ENCODE results near the gene IL27RA.

IL27RA gene

GRCh38 chr19:14088634-14089411, 57.3 kb downstream of the IL27RA start:
- peak overlapping the region; percentile 80 for H3K4me3 ChIP-seq
- H3K27ac ChIP-seq, result no peak overlapping the region
- TF ChIP-seq EZH2 (IDR thresholded peaks at IDR 0.05) (no peak), FOXP2 (optimal IDR thresholded peaks at IDR 0.05; ENCODE audit: control extremely low read depth, extremely low read length, insufficient read depth) (no peak), POLR2AphosphoS5 (IDR thresholded peaks at IDR 0.05; ENCODE audit: borderline replicate concordance, low read depth, low read length) (no peak)
- H3K36me3 ChIP-seq (ENCODE audit: insufficient read depth, low read length), result peaks cover 22% of the 10 kb centered on the region
- peak overlapping the region; percentile 33 for H3K9ac ChIP-seq (ENCODE audit: insufficient read length)
- 0 out of 2 replicates have a peak, but pooled peaks cover 5% of the 10 kb centered on the region for H3K9me3 ChIP-seq (ENCODE audit: low read depth, low read length)
- no peak for DNase-seq (ENCODE audit: low read depth, low spot score)

- peak overlapping the region; percentile 80 for H3K4me3 ChIP-seq
- H3K27ac ChIP-seq, result no peak overlapping the region
- peak overlapping the region; percentile 33 for H3K9ac ChIP-seq (ENCODE audit: insufficient read length)
- H3K9me3 ChIP-seq (ENCODE audit: low read depth, low read length), result 0 out of 2 replicates have a peak, but pooled peaks cover 5% of the 10 kb centered on the region
- no peak for DNase-seq (ENCODE audit: low read depth, low spot score)
- peaks cover 22% of the 10 kb centered on the region for H3K36me3 ChIP-seq (ENCODE audit: insufficient read depth, low read length)
- TF ChIP-seq EZH2 (IDR thresholded peaks at IDR 0.05) (no peak), FOXP2 (optimal IDR thresholded peaks at IDR 0.05; ENCODE audit: control extremely low read depth, extremely low read length, insufficient read depth) (no peak), POLR2AphosphoS5 (IDR thresholded peaks at IDR 0.05; ENCODE audit: borderline replicate concordance, low read depth, low read length) (no peak)
Measured at GRCh38 chr19:14089412-14089661, 57.8 kb downstream of the IL27RA start.

DNA sequence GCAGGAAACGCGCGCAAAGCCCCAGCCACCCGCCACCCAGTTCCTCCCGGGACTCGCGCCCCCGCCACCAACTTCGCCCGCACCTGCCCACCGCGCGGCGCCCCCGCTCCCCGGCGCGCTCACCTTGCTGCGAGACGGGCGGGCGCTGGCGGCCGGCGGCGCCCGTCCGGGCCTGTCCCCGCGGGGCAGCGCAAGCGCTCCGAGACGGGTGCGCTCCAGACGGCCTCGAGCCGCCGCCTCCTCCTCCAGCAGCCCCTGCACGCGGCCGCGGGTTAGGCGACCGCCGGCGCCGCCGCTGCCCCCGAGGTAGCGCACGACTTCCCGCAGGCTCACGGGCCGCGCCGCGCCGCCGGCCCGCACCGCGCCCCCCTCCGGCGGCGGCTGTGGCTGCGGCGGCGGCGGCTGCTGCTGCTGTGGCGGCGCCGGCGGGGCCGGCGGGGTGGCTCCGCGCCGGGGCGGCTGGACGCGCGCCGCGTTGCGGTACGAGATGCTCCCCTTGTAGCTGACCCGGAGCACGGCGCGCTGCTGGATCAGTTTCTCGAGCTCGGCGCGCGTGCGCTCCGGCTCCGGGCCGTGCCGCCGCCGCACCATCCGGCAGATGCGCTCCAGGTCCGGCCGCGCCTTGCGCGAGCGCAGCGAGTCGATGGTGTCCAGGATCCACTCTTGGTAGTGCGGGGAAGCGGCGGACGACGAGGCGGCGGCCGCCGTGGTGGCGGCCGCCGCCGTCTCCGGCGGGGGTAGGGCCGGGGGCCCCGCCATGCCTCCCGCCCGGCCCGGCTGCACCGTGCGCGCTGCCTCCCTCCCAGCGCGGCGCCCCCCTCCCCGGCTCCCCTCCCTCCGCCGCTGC, 58.3 kb downstream of the IL27RA start:
- Histone ChIP-seq H3K4me3 (peak overlapping the region; percentile 80), H3K9me3 (ENCODE audit: low read depth, low read length) (0 out of 2 replicates have a peak, but pooled peaks cover 5% of the 10 kb centered on the region), H3K27ac (peak overlapping the region; percentile 50; the same call in 1 of the 2 replicates), H3K36me3 (ENCODE audit: insufficient read depth, low read length) (peaks cover 22% of the 10 kb centered on the region), H3K9ac (ENCODE audit: insufficient read length) (peak overlapping the region; percentile 33)
- DNase-seq (ENCODE audit: low read depth, low spot score), result no peak
- TF ChIP-seq FOXP2 (optimal IDR thresholded peaks at IDR 0.05; ENCODE audit: control extremely low read depth, extremely low read length, insufficient read depth), result no peak
- no peak for TF ChIP-seq POLR2AphosphoS5 (IDR thresholded peaks at IDR 0.05; ENCODE audit: borderline replicate concordance, low read depth, low read length)
- TF ChIP-seq EZH2 (IDR thresholded peaks at IDR 0.05), result no peak

DNA sequence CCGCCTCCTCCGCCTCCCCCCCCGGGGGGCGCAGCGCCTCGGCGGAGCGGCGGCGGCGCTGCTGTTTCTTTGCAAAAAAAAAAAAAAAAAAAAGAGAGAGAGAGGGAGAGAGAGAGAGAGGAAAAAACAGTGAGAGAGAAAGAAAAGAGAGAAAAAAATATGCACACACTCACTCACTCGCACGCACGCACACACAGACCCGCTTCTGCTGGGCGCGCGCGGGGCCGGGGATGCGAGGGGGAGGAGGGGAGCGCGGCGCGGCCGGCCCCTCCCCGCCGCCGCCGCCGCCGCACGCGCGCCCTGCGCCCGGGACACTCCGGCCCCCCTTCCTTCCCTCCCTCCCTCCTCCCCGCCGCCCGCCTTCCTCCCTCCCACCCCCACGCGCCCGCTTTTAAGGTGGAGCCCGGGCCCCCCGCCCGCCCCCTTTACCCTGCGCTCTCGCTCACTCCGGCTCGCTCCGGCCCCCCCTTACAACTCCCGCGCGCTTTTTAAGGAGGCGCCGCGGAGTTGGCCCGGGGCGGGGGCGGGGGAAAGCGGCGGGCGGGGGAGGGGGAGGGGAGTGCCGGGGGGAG, 59.0 kb downstream of the IL27RA start, which contains the start of gene SAMD1:
Gene SAMD1 (minus strand): TSS at position 243 of the 572 bp plus-strand sequence.
- no peak for TF ChIP-seq POLR2AphosphoS5 (IDR thresholded peaks at IDR 0.05; ENCODE audit: borderline replicate concordance, low read depth, low read length)
- no peak for TF ChIP-seq EZH2 (IDR thresholded peaks at IDR 0.05)
- no peak for TF ChIP-seq FOXP2 (optimal IDR thresholded peaks at IDR 0.05; ENCODE audit: control extremely low read depth, extremely low read length, insufficient read depth)
- peak within 1 kb of the TSS; percentile 74 for H3K27ac ChIP-seq
- peaks cover 22% of the 10 kb centered on the region for H3K36me3 ChIP-seq (ENCODE audit: insufficient read depth, low read length)
- peak within 1 kb of the TSS; percentile 69 for H3K9ac ChIP-seq (ENCODE audit: insufficient read length)
- H3K4me3 ChIP-seq, result peak within 1 kb of the TSS; percentile 82
- 0 out of 2 replicates have a peak, but pooled peaks cover 5% of the 10 kb centered on the region for H3K9me3 ChIP-seq (ENCODE audit: low read depth, low read length)
- DNase-seq (ENCODE audit: low read depth, low spot score), result no peak

DNA sequence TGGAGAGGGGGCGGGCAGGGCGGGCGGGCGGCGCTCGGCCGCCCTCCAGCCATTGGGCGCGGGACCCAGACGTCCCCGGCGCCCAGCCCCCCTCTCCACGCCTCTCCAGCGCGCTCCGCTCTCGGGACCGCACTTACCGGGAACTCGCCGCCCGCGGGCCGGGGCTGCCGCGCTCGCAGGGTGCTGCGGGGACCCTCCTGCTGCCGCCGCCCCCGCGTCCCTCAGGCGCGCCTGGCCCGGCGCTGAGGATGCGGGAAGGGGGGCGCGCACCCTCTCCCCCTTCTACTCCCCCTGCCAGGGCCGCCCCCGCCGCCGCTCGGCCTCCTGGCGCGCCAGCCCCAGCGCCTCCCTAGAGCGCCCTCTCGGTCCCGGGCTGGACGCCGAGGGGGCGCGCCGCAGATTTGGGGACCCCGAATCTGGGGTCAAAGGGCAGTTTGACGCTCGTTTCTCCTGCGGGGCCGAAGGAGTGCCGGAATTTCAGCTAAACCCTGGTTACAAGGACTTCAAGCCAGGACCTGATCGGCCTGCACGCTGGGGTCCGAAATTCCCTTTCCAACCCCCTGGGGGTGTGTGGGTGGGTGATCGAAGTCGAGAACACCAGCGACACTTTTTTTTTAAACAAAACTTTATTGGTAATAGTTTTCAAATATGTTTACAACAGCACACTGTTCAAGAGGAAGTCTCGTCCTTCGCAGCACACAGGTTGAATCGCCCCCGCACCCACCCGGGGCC, 59.7 kb downstream of the IL27RA start:
- DNase-seq (ENCODE audit: low read depth, low spot score), result no peak
- peaks cover 22% of the 10 kb centered on the region for H3K36me3 ChIP-seq (ENCODE audit: insufficient read depth, low read length)
- peak overlapping the region; percentile 74 for H3K27ac ChIP-seq
- H3K9ac ChIP-seq (ENCODE audit: insufficient read length), result peak overlapping the region; percentile 69
- H3K9me3 ChIP-seq (ENCODE audit: low read depth, low read length), result 0 out of 2 replicates have a peak, but pooled peaks cover 5% of the 10 kb centered on the region
- TF ChIP-seq FOXP2 (optimal IDR thresholded peaks at IDR 0.05; ENCODE audit: control extremely low read depth, extremely low read length, insufficient read depth), result no peak
- peak; percentile 5; the same call in 1 of the 2 replicates for TF ChIP-seq POLR2AphosphoS5 (IDR thresholded peaks at IDR 0.05; ENCODE audit: borderline replicate concordance, low read depth, low read length)
- H3K4me3 ChIP-seq, result peak overlapping the region; percentile 82

- DNase-seq (ENCODE audit: low read depth, low spot score), result no peak
- H3K27ac ChIP-seq, result peak overlapping the region; percentile 74
- peaks cover 22% of the 10 kb centered on the region for H3K36me3 ChIP-seq (ENCODE audit: insufficient read depth, low read length)
- H3K9me3 ChIP-seq (ENCODE audit: low read depth, low read length), result 0 out of 2 replicates have a peak, but pooled peaks cover 5% of the 10 kb centered on the region
- peak overlapping the region; percentile 69 for H3K9ac ChIP-seq (ENCODE audit: insufficient read length)
- TF ChIP-seq POLR2AphosphoS5 (IDR thresholded peaks at IDR 0.05; ENCODE audit: borderline replicate concordance, low read depth, low read length) (no peak), EZH2 (IDR thresholded peaks at IDR 0.05) (no peak), FOXP2 (optimal IDR thresholded peaks at IDR 0.05; ENCODE audit: control extremely low read depth, extremely low read length, insufficient read depth) (no peak)
- peak overlapping the region; percentile 82 for H3K4me3 ChIP-seq
Measured at GRCh38 chr19:14091813-14092462, 60.4 kb downstream of the IL27RA start.

DNA sequence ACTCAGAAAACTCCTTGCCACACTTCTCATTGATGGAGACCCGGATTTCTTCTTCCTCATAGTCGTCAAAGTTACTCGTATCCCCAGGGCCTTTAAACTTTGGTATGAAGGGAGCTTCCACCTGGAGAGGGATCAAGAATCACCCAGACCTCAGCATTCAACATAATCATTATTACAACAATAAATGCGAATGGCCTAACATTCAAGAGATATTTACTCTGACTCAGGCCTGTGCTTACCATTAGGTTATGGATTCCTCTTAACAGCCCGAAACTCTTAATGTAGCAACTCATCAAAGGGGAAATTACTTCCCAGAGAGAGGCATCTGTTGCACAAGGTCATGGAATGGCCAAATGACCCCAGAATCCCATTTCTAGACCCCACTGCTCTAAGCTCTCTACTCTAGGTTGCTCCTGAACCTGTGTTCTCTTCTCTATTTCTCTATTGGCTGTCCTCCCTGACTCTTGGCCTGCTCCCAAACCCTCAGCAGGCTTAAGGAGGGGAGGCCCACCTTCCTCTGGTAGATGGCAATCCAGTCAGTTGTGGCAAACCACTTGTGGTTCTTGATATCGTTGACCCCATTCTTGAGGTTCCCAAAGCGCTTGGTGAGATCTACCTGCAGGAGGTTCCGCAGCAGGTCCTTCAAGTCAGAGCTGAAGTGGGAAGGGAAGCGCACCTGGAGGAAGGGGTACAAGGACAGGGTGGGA, 61.7 kb downstream of the IL27RA start:
- Histone ChIP-seq H3K9me3 (ENCODE audit: low read depth, low read length) (0 out of 2 replicates have a peak, but pooled peaks cover 5% of the 10 kb centered on the region), H3K9ac (ENCODE audit: insufficient read length) (no peak overlapping the region), H3K36me3 (ENCODE audit: insufficient read depth, low read length) (peaks cover 13% of the 10 kb centered on the region), H3K4me3 (no peak overlapping the region), H3K27ac (no peak overlapping the region)
- DNase-seq (ENCODE audit: low read depth, low spot score), result no peak
- TF ChIP-seq POLR2AphosphoS5 (IDR thresholded peaks at IDR 0.05; ENCODE audit: borderline replicate concordance, low read depth, low read length), result no peak
- TF ChIP-seq FOXP2 (optimal IDR thresholded peaks at IDR 0.05; ENCODE audit: control extremely low read depth, extremely low read length, insufficient read depth), result no peak
- no peak for TF ChIP-seq EZH2 (IDR thresholded peaks at IDR 0.05)
